NOMO-1 treated with dmso at 0.1 percent for 144 hours (cell line): ENCODE results near the gene WDR7.

Experiments
- DNase-seq: peaks from one replicate; lab custom pipeline; 2025; ENCODE audit not compliant: unreplicated experiment; lab: John Stamatoyannopoulos, UW

The WDR7 gene

DNA sequence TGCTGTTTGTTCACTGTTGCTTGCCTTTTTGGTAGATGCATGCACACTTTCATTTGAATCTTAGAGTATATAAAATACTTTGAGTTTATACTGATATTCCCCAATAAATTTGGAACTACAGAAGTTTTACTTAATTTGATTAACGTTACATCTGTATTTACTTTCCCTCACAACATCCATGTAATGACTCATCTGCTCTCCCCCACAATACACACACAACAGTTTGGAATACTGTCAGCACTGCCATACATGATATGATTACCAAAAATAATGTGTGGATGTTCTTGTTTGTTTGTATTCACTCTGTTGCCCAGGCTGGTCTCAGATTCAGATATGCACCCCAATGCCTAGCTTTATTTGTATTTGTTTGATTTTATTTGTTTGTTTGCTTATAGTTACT is 144.2 kb downstream of the WDR7 start:
- no peak for DNase-seq

DNA sequence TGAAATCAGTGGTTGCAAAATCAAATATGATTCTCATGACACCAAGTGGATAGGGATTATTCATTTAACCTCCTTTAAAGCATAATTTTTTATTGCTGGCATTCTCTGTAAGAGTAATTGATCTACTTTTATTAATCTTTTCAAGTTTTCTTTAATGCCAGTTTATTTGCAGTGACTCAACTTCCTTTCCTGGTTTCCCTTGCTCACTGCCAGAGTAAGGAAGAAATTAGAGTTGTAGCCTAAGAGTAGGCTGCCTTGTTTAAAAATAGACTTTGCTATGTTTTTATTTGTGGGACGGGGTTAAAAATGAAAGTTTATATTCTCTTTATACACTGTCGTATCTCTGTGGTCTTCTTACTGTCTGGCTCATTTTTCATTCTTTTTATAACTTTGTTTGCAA is 148.6 kb downstream of the WDR7 start:
- no peak for DNase-seq

DNA sequence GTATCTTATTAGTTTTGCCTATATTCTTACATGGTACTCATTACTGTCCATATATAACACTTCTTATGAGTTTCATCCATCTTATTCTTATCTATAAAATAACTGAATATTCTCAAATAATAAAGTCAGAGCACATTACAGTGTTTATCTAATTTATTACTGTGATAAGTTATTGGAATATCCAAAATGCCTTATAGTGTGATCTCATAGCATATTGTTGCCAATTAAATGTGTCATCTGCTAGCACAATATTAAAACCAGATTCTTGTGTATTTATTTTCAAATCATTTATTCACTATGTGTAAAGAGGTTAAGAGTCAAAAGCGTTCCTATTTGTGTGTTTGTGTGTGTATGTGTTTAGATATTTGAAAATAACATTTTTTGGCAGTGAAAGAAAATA is 151.9 kb downstream of the WDR7 start:
- no peak for DNase-seq

DNA sequence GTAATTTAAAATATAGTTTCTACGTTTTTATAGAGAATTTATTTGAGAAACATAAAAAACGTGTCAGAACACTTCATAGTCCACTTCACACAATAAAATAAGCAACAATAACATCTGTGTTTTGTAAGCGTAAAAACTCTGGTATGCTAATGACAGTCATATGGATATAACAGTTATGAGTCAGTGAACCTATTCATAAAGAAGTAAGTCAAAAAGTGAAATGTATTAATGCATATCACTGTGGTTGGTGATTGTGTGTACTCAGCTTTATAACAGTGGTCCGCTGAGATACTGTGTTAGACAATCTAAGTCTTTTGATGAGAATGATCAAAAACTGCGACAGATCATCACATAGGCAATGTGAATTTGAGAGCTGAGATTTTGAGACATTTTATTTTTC is 153.2 kb downstream of the WDR7 start:
- no peak for DNase-seq

DNA sequence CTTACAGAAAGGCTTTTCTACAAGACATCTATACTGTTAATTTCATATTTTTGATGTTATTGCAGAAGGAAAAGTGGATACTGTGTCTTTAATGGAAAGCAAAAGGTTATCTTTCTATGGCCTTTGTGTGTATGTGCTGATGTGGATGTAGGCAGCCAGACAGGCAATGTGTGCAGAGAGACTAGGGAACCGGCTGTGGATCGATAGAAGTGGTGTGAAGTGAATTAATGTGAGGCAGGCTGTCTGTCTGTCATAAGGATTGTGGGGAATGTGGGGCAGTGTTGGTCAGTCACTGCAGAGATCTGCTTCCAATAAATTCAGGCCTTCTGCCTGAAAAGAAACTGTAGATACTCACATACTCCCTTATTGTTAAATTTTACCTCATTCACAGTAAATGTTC is 156.7 kb downstream of the WDR7 start:
- no peak for DNase-seq

DNA sequence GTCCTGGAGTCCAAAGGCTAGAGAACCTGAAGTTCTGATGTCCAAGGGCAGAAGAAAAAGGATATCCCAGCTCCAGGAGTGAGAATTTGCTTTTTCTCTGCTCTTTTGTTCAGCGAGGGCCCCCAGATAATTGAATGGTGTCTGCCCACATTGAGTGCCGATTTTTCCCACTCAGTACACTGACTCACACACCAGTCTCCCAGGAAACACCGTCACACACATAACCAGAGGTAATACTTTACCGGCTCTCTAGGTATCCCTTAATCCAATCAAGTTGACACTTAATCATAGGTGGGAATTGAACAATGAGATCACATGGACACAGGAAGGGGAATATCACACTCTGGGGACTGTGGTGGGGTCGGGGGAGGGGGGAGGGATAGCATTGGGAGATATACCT is 161.5 kb downstream of the WDR7 start:
- no peak for DNase-seq

DNA sequence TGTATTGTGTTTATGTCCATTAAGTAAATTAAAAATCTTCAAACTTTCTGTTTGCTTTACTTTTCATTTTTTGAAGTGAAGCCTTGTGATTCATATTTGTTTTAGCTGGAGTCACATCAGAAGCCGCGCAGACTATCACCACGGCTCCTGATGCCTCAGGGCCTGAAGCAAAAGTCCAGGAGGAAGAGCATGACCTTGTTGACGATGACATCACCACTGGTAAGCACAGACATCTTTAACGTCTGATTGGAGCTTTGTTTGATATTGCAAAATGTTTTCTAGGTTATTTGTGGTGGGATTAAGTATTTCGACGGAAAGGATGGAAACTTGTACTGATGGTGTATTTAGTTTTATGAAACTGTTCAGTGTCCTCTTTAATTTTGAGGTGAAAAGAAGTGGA is 164.8 kb downstream of the WDR7 start:
- no peak for DNase-seq

DNA sequence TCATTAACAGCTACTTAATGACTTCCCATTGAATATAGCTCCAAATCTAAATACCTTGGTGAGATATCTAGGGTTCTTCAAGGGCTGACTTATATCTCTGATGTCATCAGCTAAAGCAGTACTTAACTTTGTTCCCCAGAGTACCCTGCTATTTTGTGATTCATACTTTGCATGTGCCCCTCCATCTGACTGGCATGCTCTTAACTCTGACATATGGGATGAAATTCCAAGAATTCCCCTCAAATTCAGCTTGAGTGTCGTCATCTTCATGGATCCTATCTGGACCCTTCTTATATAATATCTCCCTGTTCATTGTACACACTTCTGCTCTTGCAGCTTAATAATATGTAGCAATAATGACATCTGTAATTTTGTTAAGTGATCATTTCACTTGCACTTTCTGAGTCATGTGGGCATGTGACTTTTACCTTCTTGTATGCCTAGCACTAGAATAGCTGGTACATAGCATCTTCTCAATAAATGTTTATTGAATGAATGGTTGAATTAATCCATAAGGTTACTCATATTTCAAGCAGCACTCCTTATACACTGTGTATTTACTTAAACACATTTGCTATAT is 172.9 kb downstream of the WDR7 start:
- no peak for DNase-seq

DNA sequence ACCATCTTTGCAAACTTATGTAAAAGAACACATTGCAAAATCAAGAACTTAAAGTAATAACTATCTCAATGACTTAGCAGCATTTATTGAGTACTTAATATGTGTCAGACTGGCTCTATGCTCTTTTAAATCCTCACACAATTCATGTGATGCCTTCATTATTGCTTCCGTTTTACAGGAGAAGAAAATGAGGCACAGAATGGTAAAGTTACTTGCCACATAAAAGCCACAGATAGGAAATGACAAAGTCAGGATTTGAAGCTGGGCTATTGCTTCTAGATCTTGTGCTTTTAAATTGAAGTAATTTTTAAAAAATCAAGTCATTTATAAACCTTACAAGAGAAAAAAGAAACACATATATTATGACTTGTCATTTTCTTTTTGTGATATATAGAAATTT is 174.2 kb downstream of the WDR7 start:
- DNase-seq: peak; percentile 26

DNA sequence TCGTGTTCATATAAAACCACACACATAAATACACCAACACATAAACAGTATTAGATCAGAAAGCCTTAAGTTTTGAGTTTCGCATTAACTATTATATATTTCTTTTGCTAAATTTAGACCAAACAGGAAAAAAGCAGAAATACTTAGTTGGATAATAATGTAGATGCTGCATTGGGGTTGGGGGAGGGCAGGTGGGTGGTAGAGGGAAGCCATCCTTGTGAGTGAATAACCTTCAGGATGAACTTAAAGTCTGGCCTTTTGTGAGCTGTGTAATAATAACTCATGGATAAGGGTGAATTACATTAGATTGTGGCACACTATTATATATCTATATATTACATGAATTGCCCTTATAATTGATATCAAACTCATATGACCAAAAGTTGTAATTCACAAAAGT is 174.7 kb downstream of the WDR7 start:
- no peak for DNase-seq

DNA sequence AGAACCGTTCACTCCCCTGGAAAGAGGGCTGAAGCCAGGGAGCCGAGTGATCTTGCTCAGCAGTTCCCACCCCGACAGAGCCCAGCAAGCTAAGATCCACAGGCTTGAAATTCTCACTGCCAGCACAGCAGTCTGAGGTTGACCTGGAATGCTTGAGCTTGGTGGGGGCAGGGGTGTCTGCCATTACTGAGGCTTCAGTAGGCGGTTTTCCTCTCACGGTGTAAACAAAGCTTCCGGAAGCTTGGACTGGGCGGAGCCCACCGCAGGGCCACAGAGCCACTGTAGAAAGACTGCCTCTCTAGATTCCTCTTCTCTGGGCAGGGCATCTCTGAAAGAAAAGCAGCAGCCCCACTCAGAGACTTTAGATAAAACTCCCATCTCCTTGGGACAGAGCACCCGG is 180.8 kb downstream of the WDR7 start:
- no peak for DNase-seq

DNA sequence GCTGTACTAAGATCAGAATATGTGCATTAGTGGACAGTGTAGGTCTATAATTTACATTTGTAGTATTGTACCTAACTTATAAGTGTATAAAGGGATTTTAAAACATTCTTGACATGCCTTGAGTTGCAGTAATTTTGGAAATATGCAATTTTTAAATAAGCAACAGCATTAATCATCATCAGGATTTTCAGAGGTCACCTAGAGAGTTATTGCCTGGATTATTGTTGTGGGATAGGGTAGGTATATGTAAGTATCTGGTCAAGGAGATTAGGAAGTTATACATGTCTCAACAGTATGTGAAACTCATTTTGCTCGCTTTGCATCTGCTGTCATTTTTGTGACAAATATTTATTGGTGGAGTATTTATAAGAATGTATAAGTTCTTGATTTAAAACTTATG is 184.2 kb downstream of the WDR7 start:
- DNase-seq: no peak

DNA sequence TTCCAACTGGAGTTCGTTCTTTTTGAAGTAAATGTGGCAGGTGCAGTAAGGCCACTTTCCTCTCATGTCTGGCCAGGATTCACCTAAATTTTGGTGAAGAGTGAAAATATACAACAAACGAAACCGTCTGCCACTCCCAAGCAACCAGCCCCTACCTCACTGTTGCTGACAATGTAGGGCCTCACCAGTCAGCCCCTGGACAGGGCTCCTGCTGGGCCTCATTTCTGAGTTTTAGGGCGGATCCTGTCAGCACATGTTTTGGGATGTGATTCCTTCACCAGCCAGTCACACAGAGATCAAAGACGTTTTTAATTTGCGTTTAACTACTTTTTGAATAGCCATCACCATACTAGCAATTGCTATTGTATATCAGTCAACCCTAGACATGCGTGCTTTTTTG is 185.0 kb downstream of the WDR7 start:
- DNase-seq: no peak

DNA sequence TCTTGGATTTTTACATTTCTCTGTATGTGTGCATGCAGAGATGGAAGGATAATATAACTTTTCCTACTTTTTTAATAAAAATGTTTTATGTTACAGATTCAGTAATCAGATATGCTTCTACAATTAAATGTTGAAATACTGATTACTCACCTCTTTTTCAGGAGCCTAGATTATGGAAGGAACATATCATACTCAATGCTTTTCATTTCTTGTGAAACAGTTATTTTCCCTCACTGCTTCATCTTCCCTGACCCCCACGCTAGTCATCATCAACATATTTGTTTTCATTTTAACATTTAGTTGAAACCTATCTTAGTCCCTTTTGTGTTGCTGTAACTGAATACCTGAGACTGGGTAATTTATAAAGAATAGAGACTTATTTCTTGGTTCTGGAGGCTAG is 190.7 kb downstream of the WDR7 start:
- DNase-seq: no peak

DNA sequence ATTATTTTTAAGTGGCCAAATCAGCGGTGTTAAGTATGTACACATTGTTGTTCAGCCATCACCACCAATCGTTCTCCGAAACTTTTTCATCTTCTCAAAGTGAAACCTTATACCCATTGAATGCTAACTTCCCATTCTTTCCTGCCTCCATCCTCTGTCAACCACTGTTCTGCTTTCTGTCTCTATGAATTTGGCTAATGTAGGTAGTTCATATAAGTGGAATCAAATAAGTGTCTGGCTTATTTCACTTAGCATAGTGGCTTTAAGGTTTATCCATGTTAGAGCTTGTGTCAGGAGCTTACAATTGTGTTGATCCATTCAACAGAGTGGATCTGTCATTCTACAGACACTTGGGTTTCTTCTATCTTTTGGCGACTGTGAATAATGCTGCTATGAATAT is 192.1 kb downstream of the WDR7 start:
- no peak for DNase-seq

DNA sequence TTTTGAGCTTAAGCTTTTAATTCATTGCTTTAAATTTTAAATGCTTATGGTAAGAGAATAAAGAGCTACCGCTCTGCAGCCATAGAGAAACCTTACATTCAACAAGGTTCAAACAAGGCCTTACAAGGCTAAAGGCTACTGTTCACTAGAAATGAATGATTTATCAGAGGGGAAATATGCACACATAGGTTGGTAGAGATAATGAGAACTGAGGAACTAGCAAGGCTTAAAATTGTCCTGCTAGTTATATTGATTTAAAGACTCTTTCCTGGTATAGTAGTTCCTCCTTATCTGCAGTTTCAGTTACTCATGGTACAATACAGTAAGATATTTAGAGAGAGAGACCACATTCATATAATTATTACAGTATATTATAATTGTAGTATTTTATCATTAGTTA is 193.4 kb downstream of the WDR7 start:
- DNase-seq: peak; percentile 23

DNA sequence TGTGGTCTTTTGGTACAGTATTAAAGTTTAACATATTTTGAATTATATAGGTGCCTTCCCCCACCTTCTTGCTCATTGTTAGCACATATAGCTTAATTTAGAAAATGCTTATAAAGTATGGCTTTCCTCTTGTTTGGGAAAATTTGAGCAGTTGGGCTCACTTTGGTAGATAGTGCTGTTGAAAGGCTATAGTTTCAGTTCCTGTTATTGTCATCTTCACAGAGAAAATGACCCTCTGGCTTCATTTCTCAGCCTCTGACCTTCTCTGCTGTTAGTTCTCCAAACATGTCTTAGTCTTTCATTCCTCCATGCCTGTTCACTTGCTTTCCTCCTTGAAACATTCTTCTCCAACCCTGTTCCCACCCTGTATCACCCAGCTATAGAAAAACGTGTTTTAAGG is 200.6 kb downstream of the WDR7 start:
- peak; percentile 56 for DNase-seq

DNA sequence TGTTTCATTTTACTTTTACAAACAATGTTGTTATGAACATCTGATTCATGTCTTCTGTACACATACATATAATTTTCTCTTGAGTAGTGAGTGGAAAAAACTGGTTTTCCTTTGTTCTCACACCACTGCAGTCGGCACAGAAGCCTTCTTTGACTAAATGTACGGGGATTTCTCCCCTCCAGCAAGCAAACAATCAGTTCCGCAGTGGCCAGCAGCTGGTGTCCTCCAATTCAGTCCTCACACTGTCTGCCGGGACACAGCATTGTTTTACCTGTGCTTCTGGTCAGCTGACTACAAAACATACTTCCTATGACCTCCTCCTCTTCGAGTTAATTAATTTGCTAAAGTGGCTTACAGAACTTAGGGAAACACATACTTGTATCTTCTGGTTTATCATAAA is 202.8 kb downstream of the WDR7 start:
- DNase-seq: no peak

DNA sequence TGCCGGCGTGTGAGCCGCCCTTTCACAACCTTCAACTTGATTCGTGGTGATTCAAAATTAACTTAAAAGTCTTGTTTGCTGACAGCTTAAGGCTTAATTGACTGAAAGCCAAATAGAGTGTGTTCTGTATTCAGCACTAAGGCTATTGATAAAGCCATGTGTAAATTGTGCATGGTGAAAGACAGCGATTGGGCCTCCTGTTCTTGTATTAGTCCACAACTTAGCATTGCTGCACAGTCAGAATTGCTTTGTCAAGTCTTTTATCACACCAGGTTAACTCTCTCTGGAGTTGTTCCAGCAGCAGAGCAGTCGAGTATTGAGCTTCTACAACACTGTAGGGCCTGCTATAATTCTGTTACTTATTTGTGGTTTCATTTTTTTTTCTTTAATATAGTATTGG is 210.1 kb downstream of the WDR7 start:
- no peak for DNase-seq

DNA sequence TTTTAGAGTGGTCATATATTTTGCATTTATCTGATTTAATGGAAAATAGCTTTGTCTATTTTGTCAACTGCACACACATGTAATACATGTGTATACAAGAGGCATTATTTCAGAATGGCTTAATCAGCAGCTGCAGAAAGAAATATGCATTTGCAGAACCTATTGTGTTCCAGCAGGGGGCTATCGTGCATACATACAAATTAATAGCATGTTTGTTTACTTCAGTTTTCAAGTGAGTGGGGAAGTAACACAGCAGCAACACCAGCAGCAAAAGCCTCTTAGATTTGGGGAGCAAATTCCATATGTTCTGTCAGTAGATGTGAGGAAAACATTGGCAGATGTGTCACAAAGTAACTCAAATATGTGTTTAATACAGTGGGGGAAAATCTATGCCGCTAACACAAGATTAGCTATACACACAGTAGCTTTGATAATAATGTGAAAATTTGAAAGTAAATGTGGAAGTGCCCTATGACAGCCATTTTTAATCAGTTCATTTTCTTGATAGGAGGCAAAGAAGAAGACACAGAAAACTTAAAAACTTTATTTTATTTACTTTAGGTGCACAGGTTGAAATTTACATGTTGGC is 218.1 kb downstream of the WDR7 start:
- DNase-seq: peak; percentile 12

DNA sequence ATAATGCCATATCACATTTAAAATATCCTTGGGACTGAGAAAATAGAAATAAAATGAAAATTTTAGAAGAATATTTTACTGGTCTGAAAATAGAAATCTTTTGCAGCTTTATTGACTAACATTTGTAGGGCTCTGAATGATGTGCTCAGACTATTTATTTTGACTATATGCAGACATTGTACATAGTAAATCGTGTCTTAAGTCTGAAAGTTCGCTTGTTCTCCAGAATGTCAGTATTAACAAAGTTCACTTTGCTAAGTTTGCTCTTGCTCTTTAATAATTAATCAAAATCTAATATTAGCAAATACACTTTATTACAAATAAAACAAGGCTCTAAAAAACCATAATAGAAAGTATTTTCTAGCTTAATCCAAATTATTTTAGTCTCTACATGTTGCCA is 219.8 kb downstream of the WDR7 start:
- no peak for DNase-seq

DNA sequence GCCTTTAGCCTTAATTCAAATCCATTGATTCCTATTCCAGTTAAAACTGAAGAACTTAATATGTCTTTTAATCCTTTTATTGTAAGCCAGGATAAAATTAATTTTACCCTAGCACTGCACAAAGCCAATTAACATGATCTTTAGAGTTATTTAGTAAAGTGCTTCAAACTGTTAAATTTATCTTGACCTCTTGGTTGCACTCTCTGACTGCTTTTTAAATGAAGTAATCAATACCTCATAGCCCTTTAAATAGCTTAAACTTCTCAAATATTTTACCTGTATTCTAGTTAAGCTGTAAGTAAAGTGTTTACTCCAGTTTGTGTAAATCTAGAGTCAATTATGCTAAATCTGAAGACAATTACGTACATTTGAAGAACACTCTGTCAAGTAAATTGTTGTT is 221.0 kb downstream of the WDR7 start:
- DNase-seq: no peak

DNA sequence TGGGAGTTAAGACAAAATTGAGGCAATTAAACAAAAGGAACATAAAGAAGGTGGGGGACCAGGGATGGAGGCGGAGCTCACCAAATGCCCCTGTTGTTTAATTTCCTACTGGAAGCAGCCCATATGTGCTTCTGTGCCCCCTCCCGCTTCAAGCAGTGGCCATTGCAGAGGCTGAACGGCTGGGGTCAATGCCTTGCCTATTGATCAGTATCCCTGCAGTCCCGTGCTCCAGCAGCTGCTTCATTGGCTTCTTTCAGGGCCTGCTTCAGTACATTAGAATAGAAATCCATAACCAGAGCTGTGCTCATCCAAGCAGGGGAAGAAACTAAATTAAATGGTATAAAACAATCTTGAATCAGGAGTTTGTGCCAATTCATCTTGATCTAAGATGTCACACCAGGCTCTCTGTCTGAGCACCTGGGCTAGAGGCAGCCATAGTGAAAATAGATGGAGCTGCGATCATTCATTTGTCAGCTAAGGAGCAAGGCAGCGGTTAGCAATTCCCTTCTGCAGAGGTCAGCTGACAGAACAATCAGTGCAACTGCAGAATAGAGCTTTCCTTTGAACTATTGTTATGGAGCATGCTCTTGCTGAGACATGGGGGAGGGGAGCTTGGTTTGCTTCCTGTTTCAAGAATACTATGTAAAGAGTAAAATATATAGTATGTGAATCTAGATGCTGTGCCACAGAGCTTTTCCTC is 222.4 kb downstream of the WDR7 start:
- DNase-seq: peak; percentile 10
